ENCODE results near the gene PARP9. TPM values are rescaled to one million over a fixed set of nuclear protein-coding genes. Genes with fewer than 3 reads are reported as not detected.

The PARP9 gene
- total and polyA plus RNA-seq, 10 of the 15 experiments (the other 5 are each of a cell fraction or from before 2014, with no cell fraction given) = 34.0 to 122 (median 46.1) TPM

DNA sequence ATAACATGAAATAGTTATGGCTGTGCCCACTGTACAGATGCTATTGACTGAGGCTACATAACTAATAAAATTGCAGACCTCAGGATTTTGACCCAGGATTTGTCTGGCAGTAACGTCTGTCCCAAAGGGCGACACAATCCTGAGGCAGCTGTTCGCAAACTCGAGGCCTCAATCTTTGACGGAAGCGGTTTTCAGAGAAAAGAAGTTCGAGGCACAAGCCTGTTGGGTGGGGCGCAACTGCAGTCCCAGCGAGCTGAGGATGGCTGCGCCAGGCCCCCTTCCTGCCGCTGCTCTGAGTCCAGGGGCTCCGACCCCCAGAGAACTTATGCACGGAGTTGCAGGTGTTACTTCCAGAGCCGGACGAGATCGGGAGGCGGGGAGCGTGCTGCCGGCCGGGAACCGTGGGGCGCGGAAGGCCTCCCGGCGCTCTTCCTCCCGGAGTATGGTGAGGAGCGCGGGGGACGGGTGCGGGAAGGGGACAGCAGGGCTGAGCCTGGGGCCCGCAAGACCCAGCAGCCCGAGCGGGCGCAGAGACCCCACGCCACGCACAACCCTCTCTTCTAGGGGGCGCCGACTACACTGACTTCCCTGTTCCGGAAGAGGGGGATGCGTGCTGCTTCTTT is 13.4 kb upstream of the PARP9 start, which contains the start of gene PARP15 (continued):
- TF ChIP-seq, protein P1, sequence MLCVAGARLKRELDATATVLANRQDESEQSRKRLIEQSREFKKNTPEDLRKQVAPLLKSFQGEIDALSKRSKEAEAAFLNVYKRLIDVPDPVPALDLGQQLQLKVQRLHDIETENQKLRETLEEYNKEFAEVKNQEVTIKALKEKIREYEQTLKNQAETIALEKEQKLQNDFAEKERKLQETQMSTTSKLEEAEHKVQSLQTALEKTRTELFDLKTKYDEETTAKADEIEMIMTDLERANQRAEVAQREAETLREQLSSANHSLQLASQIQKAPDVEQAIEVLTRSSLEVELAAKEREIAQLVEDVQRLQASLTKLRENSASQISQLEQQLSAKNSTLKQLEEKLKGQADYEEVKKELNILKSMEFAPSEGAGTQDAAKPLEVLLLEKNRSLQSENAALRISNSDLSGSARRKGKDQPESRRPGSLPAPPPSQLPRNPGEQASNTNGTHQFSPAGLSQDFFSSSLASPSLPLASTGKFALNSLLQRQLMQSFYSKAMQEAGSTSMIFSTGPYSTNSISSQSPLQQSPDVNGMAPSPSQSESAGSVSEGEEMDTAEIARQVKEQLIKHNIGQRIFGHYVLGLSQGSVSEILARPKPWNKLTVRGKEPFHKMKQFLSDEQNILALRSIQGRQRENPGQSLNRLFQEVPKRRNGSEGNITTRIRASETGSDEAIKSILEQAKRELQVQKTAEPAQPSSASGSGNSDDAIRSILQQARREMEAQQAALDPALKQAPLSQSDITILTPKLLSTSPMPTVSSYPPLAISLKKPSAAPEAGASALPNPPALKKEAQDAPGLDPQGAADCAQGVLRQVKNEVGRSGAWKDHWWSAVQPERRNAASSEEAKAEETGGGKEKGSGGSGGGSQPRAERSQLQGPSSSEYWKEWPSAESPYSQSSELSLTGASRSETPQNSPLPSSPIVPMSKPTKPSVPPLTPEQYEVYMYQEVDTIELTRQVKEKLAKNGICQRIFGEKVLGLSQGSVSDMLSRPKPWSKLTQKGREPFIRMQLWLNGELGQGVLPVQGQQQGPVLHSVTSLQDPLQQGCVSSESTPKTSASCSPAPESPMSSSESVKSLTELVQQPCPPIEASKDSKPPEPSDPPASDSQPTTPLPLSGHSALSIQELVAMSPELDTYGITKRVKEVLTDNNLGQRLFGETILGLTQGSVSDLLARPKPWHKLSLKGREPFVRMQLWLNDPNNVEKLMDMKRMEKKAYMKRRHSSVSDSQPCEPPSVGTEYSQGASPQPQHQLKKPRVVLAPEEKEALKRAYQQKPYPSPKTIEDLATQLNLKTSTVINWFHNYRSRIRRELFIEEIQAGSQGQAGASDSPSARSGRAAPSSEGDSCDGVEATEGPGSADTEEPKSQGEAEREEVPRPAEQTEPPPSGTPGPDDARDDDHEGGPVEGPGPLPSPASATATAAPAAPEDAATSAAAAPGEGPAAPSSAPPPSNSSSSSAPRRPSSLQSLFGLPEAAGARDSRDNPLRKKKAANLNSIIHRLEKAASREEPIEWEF (IDR thresholded peaks at IDR 0.05; ENCODE audit: insufficient replicate concordance, low read depth, low read length) = no peak
- TF ChIP-seq SREBF2 (IDR thresholded peaks at IDR 0.05; ENCODE audit: low read length) (no peak), BRCA1 (IDR thresholded peaks at IDR 0.05; ENCODE audit: low read depth, low read length) (no peak), PML (IDR thresholded peaks at IDR 0.05; ENCODE audit: low read length) (no peak), NR2C2 (IDR thresholded peaks at IDR 0.05; ENCODE audit: borderline replicate concordance, control insufficient read depth, insufficient read length, low read depth) (no peak), POLR2A (IDR thresholded peaks at IDR 0.05; ENCODE audit: low read depth, low read length) (peak; percentile 81), ASH2L (IDR thresholded peaks at IDR 0.05; ENCODE audit: borderline replicate concordance, low read depth) (no peak), KDM1A (IDR thresholded peaks at IDR 0.05; ENCODE audit: borderline replicate concordance) (no peak), YBX1 (IDR thresholded peaks at IDR 0.05) (no peak), KLF5 (IDR thresholded peaks at IDR 0.05; ENCODE audit: partially characterized antibody) (no peak), PAX8 (IDR thresholded peaks at IDR 0.05) (no peak), SMARCA5 (IDR thresholded peaks at IDR 0.05) (peak; percentile 71), CEBPB (IDR thresholded peaks at IDR 0.05; ENCODE audit: borderline replicate concordance in 1 of 2, low read depth in 2 of 2, low read length in 2 of 2) (no peak), RUNX3 (IDR thresholded peaks at IDR 0.05; ENCODE audit: low read length) (no peak), POU2F2 (IDR thresholded peaks at IDR 0.05; ENCODE audit: borderline replicate concordance, low read depth, low read length) (no peak), JUND (IDR thresholded peaks at IDR 0.05; ENCODE audit: low read depth, low read length) (no peak), TCF7 (IDR thresholded peaks at IDR 0.05; ENCODE audit: borderline replicate concordance) (no peak), MTA3 (IDR thresholded peaks at IDR 0.05; ENCODE audit: borderline replicate concordance, low read length) (0 out of 2 replicates have a peak, but pooled peaks have one; percentile 6), CHD2 (IDR thresholded peaks at IDR 0.05; ENCODE audit: borderline replicate concordance, low read depth, low read length) (no peak), BHLHE40 (IDR thresholded peaks at IDR 0.05; ENCODE audit: borderline replicate concordance in 1 of 2, low read depth in 2 of 2, low read length in 1 of 2) (peak; percentile 7 to 45; a peak in 1 of 4 replicates), MYB (IDR thresholded peaks at IDR 0.05; ENCODE audit: borderline replicate concordance, low read depth, low read length) (no peak), SUZ12 (IDR thresholded peaks at IDR 0.05; ENCODE audit: unreplicated experiment) (no peak), ETV6 (conservative IDR thresholded peaks at IDR 0.05 in 1 of 2, IDR thresholded peaks at IDR 0.05 in 1 of 2; ENCODE audit: borderline replicate concordance in 1 of 2, low read depth in 1 of 2) (no peak)
- TF ChIP-seq, protein P2, sequence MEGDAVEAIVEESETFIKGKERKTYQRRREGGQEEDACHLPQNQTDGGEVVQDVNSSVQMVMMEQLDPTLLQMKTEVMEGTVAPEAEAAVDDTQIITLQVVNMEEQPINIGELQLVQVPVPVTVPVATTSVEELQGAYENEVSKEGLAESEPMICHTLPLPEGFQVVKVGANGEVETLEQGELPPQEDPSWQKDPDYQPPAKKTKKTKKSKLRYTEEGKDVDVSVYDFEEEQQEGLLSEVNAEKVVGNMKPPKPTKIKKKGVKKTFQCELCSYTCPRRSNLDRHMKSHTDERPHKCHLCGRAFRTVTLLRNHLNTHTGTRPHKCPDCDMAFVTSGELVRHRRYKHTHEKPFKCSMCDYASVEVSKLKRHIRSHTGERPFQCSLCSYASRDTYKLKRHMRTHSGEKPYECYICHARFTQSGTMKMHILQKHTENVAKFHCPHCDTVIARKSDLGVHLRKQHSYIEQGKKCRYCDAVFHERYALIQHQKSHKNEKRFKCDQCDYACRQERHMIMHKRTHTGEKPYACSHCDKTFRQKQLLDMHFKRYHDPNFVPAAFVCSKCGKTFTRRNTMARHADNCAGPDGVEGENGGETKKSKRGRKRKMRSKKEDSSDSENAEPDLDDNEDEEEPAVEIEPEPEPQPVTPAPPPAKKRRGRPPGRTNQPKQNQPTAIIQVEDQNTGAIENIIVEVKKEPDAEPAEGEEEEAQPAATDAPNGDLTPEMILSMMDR (IDR thresholded peaks at IDR 0.05 in 2 of 3, conservative IDR thresholded peaks at IDR 0.05 in 1 of 3; ENCODE audit: control insufficient read depth in 2 of 3, extremely low read depth in 1 of 3, insufficient read depth in 1 of 3, low read depth in 3 of 3, low read length in 3 of 3) = peak in 2 of 3 experiments; percentile 6 to 15; a peak in 1 of 6 replicates

Measured in GM12878 (cell line).